Endothelial cell of umbilical vein (primary cell): Measurements from ENCODE around the gene CTBP1. TPM values are rescaled to one million over a fixed set of nuclear protein-coding genes. Genes with fewer than 3 reads are reported as not detected.

Experiments used
- BruUV-seq: library from RNA; stranded (reverse); fragments of 400-500 nt; replicated peaks from 2 replicates; lab custom pipeline; 2021; lab: Mats Ljungman, UMichigan
- CTCF ChIA-PET: fragments of 300-600, 350-600 bp; sonication (Branson Sonifier 250); formaldehyde crosslinking; loops from one replicate; lab custom pipeline; 2021; ENCODE audit warnings: antibody characterized with exemption, inconsistent platforms; lab: Charles Lee
- POLR2A ChIA-PET: fragments of 300-600, 350-600 bp; sonication (Branson Sonifier 250); formaldehyde crosslinking; loops from one replicate; lab custom pipeline; 2021; ENCODE audit warnings: antibody characterized with exemption, inconsistent platforms; lab: Charles Lee
- DNase-seq: peaks from one replicate; pipeline ENCODE4 v3.0.0-alpha.2; 2011; ENCODE audit warnings: low read depth, low spot score
- FAIRE-seq: peaks from 2 replicates; lab custom pipeline; 2011; peaks lifted over from hg19 to GRCh38; lab: Jason Lieb, UNC
- H2AFZ ChIP-seq: 2 replicates; pipeline ENCODE4 v1.6.0; 2012; ENCODE audit warnings: low read depth, low read length, control low read depth, inconsistent platforms
- H3K27ac ChIP-seq: 2 replicates; pipeline ENCODE4 v1.5.1; 2011; ENCODE audit warnings: low read depth, mild to moderate bottlenecking, control low read depth, low read length, moderate library complexity; ENCODE audit not compliant: insufficient read depth
- H3K27me3 ChIP-seq, 2 experiments: 2 replicates each; pipeline versions ENCODE4 v1.6.0 to v1.6.1; 2011; ENCODE audit warnings: low read length in 2 of 2, mixed read lengths in 1 of 2; ENCODE audit not compliant: control insufficient read depth in 2 of 2, insufficient read depth in 2 of 2
- H3K36me3 ChIP-seq, 2 experiments: 2 replicates in 1 of 2; 3 replicates in 1 of 2; pipeline ENCODE4 v1.5.1; 2011; ENCODE audit warnings: low read length in 2 of 2, mild to moderate bottlenecking in 1 of 2, moderate library complexity in 1 of 2; ENCODE audit not compliant: control insufficient read depth in 2 of 2, insufficient read depth in 2 of 2; ENCODE audit errors: extremely low read depth in 1 of 2
- H3K4me1 ChIP-seq: 3 replicates; pipeline ENCODE4 v1.5.1; 2011; ENCODE audit warnings: mild to moderate bottlenecking, low read length; ENCODE audit not compliant: control insufficient read depth, insufficient read depth; ENCODE audit errors: extremely low read depth
- H3K4me2 ChIP-seq: 2 replicates; pipeline ENCODE4 v1.6.1; 2011; ENCODE audit warnings: low read length, control low read depth, mixed read lengths; ENCODE audit not compliant: insufficient read depth
- H3K4me3 ChIP-seq, 3 experiments: fragments of 200-600 bp in 1 of 3; sonication (generic), shearing (Covaris generic) in 1 of 3; replicated peaks in 1 of 3; 2 replicates each; pipeline ENCODE4 v1.5.1; 2011 to 2016; ENCODE audit warnings: control low read depth in 3 of 3, low read length in 3 of 3, mild to moderate bottlenecking in 2 of 3, inconsistent platforms in 1 of 3, low read depth in 1 of 3, moderate library complexity in 1 of 3; ENCODE audit not compliant: insufficient read depth in 1 of 3
- H3K79me2 ChIP-seq: 2 replicates; pipeline ENCODE4 v1.6.0; 2012; ENCODE audit warnings: low read length, inconsistent platforms; ENCODE audit not compliant: control insufficient read depth, insufficient read depth
- H3K9ac ChIP-seq: replicated peaks from 2 replicates; pipeline ENCODE3; 2011; ENCODE audit warnings: low read length, control low read depth; ENCODE audit not compliant: insufficient read depth; ENCODE audit errors: extremely low read depth
- H3K9me1 ChIP-seq: replicated peaks from 3 replicates; pipeline ENCODE4 v1.6.0; 2011; ENCODE audit warnings: mild to moderate bottlenecking, low read length; ENCODE audit not compliant: control insufficient read depth, insufficient read depth; ENCODE audit errors: extremely low read depth
- H3K9me3 ChIP-seq: replicated peaks from 2 replicates; pipeline ENCODE4 v1.5.1; 2012; ENCODE audit warnings: low read length, inconsistent platforms; ENCODE audit not compliant: control insufficient read depth, insufficient read depth
- H4K20me1 ChIP-seq: replicated peaks from 2 replicates; pipeline ENCODE3; 2011; ENCODE audit warnings: mild to moderate bottlenecking, low read length; ENCODE audit not compliant: control insufficient read depth, insufficient read depth; ENCODE audit errors: extremely low read depth
- CTCF ChIP-seq, 2 donors: IDR thresholded peaks; 1 replicate in 1 of 2; 2 replicates in 1 of 2; pipeline ENCODE4 v1.5.1; 2011; ENCODE audit warnings: low read length in 2 of 2, mild to moderate bottlenecking in 2 of 2, moderate library complexity in 2 of 2, control low read depth in 1 of 2, inconsistent platforms in 1 of 2, low read depth in 1 of 2; ENCODE audit not compliant: insufficient read depth in 1 of 2; ENCODE audit errors: extremely low read depth in 1 of 2
- FOS ChIP-seq: IDR thresholded peaks from 2 replicates; pipeline ENCODE4 v1.6.1; 2011; ENCODE audit warnings: mild to moderate bottlenecking, low read length, moderate library complexity, borderline replicate concordance; ENCODE audit not compliant: insufficient read depth
- GATA2 ChIP-seq: IDR thresholded peaks from 2 replicates; pipeline ENCODE4 v1.7.0; 2011; ENCODE audit warnings: low read depth, mild to moderate bottlenecking, moderate library complexity, mixed read lengths, low read length; ENCODE audit not compliant: insufficient read length, insufficient read depth
- JUN ChIP-seq: IDR thresholded peaks from 2 replicates; pipeline ENCODE4 v1.6.1; 2011; ENCODE audit warnings: borderline replicate concordance, low read depth; ENCODE audit not compliant: insufficient read length, insufficient read depth
- dilution Hi-C: fragments of 300-500 bp; cut with MboI; formaldehyde crosslinking; loops from one replicate; pipeline ENCODE4 v1.15.0; 2019; ENCODE audit warnings: low sequenced_read_pairs; ENCODE audit not compliant: extremely low pct_ligation_motif_present
- intact Hi-C: fragments of 100-400 bp; cut with micrococcal nuclease; formaldehyde crosslinking; loops from one replicate; pipeline ENCODE4 v1.10.0; 2022
- polyA plus RNA-seq, 4 experiments: library from polyadenylated mRNA; depleted of rRNA in 3 of 4; stranded (reverse) in 3 of 4; unstranded in 1 of 4; fragments of >200 nt; gene quantifications; 2 replicates each; pipeline versions ENCODE4 v1.2.1 to v1.2.3, GENCODE V29; 2011 to 2012; ENCODE audit warnings: missing spikeins in 1 of 4
- total RNA-seq: library from RNA; stranded (reverse); gene quantifications from 2 replicates; pipeline ENCODE4 v1.2.3, GENCODE V29; 2021

CTBP1 gene
- total and polyA plus RNA-seq, 2 donors (not counting 3 experiments of a cell fraction or from before 2014, with no cell fraction given), result 165 to 167 TPM

- no peaks in the 10 kb centered on the region for H3K9me3 ChIP-seq
- no TSS peak for BruUV-seq
- no peak overlapping the region for H3K27ac ChIP-seq
- no peaks in the 10 kb centered on the region for H3K36me3 ChIP-seq
- no peak for DNase-seq
- H3K4me2 ChIP-seq, result no peak overlapping the region
- H3K27me3 ChIP-seq, result no peaks in the 10 kb centered on the region
- FAIRE-seq, result no peak
- POLR2A ChIA-PET, result no interaction called here
- H2AFZ ChIP-seq, result no peak overlapping the region
- no peak overlapping the region for H3K9ac ChIP-seq
- H3K9me1 ChIP-seq, result no peaks in the 10 kb centered on the region
- no peaks in the 10 kb centered on the region for H3K4me1 ChIP-seq
- no peak overlapping the region for H3K4me3 ChIP-seq
- TF ChIP-seq GATA2 (no peak), FOS (no peak), JUN (no peak), CTCF (IDR thresholded peaks at IDR 0.05; ENCODE audit: extremely low read depth in 1 of 2, insufficient read depth in 1 of 2, low read depth in 1 of 2, low read length in 2 of 2) (no peak)
- CTCF ChIA-PET, result interaction anchor here (1.0 to 5.6 kb wide), 21 partner anchors 9 to 152 kb away, joined by 3 to 78 read pairs (median 5); partner anchors contain the start of gene SPON2
- dilution Hi-C loops (no loop called here), intact Hi-C loops (no loop called here)
- no peaks in the 10 kb centered on the region for H4K20me1 ChIP-seq
- no peaks in the 10 kb centered on the region for H3K79me2 ChIP-seq
These were observed 18.2 kb upstream of the CTBP1 start for GRCh38 chr4:1266881-1267763.
